Measurements from ENCODE around the gene MAGEA3.
"Not testable (repeated sequence)": the region's sequence is repeated elsewhere in the genome, so short reads cannot be mapped to it uniquely, and the experiment has no call there.

GRCh38 chrX:152674652-152675051 lies 23.9 kb upstream of the MAGEA3 start:
- TF ChIP-seq, protein P1, sequence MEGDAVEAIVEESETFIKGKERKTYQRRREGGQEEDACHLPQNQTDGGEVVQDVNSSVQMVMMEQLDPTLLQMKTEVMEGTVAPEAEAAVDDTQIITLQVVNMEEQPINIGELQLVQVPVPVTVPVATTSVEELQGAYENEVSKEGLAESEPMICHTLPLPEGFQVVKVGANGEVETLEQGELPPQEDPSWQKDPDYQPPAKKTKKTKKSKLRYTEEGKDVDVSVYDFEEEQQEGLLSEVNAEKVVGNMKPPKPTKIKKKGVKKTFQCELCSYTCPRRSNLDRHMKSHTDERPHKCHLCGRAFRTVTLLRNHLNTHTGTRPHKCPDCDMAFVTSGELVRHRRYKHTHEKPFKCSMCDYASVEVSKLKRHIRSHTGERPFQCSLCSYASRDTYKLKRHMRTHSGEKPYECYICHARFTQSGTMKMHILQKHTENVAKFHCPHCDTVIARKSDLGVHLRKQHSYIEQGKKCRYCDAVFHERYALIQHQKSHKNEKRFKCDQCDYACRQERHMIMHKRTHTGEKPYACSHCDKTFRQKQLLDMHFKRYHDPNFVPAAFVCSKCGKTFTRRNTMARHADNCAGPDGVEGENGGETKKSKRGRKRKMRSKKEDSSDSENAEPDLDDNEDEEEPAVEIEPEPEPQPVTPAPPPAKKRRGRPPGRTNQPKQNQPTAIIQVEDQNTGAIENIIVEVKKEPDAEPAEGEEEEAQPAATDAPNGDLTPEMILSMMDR (IDR thresholded peaks at IDR 0.05; ENCODE audit: poor library complexity): not testable (repeated sequence)
- not testable (repeated sequence) for TF ChIP-seq EZH2 (IDR thresholded peaks at IDR 0.05; ENCODE audit: borderline replicate concordance); EZH2phosphoT487 (IDR thresholded peaks at IDR 0.05; ENCODE audit: low read depth, severe bottlenecking, unreplicated experiment)

Measured in hepatocyte (in vitro differentiated cells).